GM06990 (cell line): ENCODE data around the gene ZNF384.
A peak's percentile ranks its signal among the peaks of the same experiment; 100 is the strongest.

Source experiments
- DNase-seq: peaks from one replicate; pipeline ENCODE4 v3.0.0-alpha.2; 2011; ENCODE audit not compliant: insufficient read length; ENCODE audit errors: extremely low read depth
- H3K27me3 ChIP-seq: replicated peaks from 2 replicates; pipeline ENCODE4 v1.6.0; 2011; ENCODE audit warnings: low read length; ENCODE audit not compliant: control insufficient read depth, insufficient read depth
- H3K36me3 ChIP-seq: 2 replicates; pipeline ENCODE4 v1.5.1; 2011; ENCODE audit warnings: low read length; ENCODE audit not compliant: control insufficient read depth, insufficient read depth
- H3K4me3 ChIP-seq: replicated peaks from 2 replicates; pipeline ENCODE4 v1.5.1; 2011; ENCODE audit warnings: low read depth, mild to moderate bottlenecking, control low read depth, low read length
- CTCF ChIP-seq: IDR thresholded peaks from 2 replicates; pipeline ENCODE4 v1.5.1; 2011; ENCODE audit warnings: low read length, control low read depth, mild to moderate bottlenecking, inconsistent platforms; ENCODE audit not compliant: insufficient read depth, poor library complexity, severe bottlenecking

The ZNF384 gene

GRCh38 chr12:6620137-6620884, 68.9 kb downstream of the ZNF384 start:
- peak; percentile 24 for TF ChIP-seq CTCF

GRCh38 chr12:6618483-6619225, 70.5 kb downstream of the ZNF384 start:
- H3K27me3 ChIP-seq: no peaks in the 10 kb centered on the region
- no peak for DNase-seq
- TF ChIP-seq CTCF: no peak
- H3K4me3 ChIP-seq: no peak overlapping the region
- H3K36me3 ChIP-seq: peaks cover 14% of the 10 kb centered on the region

More at GRCh38 chr12:6620137-6620884, 68.9 kb downstream of the ZNF384 start:
- Histone ChIP-seq H3K36me3 (peaks cover 16% of the 10 kb centered on the region), H3K27me3 (no peaks in the 10 kb centered on the region), H3K4me3 (peak overlapping the region; percentile 27)
- DNase-seq: peak; percentile 27
